ENCODE data around the gene ABAT. TPM values are rescaled to one million over a fixed set of nuclear protein-coding genes. Genes with fewer than 3 reads are reported as not detected.
"Not testable (repeated sequence)": the region's sequence is repeated elsewhere in the genome, so short reads cannot be mapped to it uniquely, and the experiment has no call there.

The ABAT gene
- total and polyA plus RNA-seq, 2 experiments from 2014 or later = 31.2 to 59.1 TPM

- Histone ChIP-seq H3K36me3 (replicated peaks; ENCODE audit: insufficient read depth, low read depth) (no peaks in the 10 kb centered on the region), H3K27me3 (no peaks in the 10 kb centered on the region), H3K4me3 (no peak overlapping the region), H3K9me3 (ENCODE audit: low read depth) (no peaks in the 10 kb centered on the region), H3K79me2 (peaks cover 5% of the 10 kb centered on the region), H3K4me1 (ENCODE audit: insufficient read depth) (peaks cover 5% of the 10 kb centered on the region), H3K4me2 (no peak overlapping the region), H4K20me1 (ENCODE audit: insufficient read depth, poor library complexity, severe bottlenecking) (no peaks in the 10 kb centered on the region), H3K27ac (no peak overlapping the region), H3K9me2 (replicated peaks; ENCODE audit: insufficient read depth) (no peaks in the 10 kb centered on the region), H2AFZ (no peak overlapping the region)
- DNase-seq (ENCODE audit: low spot score) = no peak
- TF ChIP-seq CTCF (IDR thresholded peaks at IDR 0.05; ENCODE audit: poor library complexity) (no peak), EZH2 (IDR thresholded peaks at IDR 0.05; ENCODE audit: borderline replicate concordance) (no peak), EZH2phosphoT487 (IDR thresholded peaks at IDR 0.05; ENCODE audit: low read depth, severe bottlenecking, unreplicated experiment) (no peak)
- 86% methylated on average over 12 of the region's 12 CpGs for WGBS (ENCODE audit: low lambda C conversion rate, missing lambda C conversion rate)
These were observed 22.5 kb downstream of the ABAT start for GRCh38 chr16:8696880-8697279.

DNA sequence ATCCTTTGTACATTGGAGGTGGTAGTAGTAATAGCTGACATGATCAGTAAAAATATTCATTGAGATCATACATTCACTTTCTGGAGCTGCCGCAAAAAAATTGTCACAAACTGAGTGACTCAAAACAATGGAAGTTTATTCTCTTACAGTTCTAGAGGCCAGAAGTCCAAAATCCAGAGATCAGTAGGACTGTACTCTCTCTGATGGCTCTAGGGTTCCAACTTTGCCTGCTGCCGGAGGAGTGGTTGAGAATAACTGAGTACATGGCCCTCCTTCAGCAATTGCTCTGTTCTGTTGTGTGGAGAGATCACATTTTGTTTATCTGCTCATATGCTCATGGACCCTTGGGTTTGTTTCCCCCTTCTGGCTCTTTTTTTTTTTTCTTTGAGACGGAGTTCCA lies 23.5 kb downstream of the ABAT start:
- no peak overlapping the region for H3K4me2 ChIP-seq
- WGBS (ENCODE audit: low lambda C conversion rate, missing lambda C conversion rate) = 30% methylated on average over 3 of the region's 3 CpGs

GRCh38 chr16:8703693-8704092 lies 29.3 kb downstream of the ABAT start:
- no peaks in the 10 kb centered on the region for H3K36me3 ChIP-seq (replicated peaks; ENCODE audit: insufficient read depth, low read depth)
- H3K9me3 ChIP-seq (ENCODE audit: low read depth) = no peaks in the 10 kb centered on the region
- no peaks in the 10 kb centered on the region for H3K4me1 ChIP-seq (ENCODE audit: insufficient read depth)
- H4K20me1 ChIP-seq (ENCODE audit: insufficient read depth, poor library complexity, severe bottlenecking) = no peaks in the 10 kb centered on the region
- H3K9me2 ChIP-seq (replicated peaks; ENCODE audit: insufficient read depth) = no peaks in the 10 kb centered on the region
- no peak for DNase-seq (ENCODE audit: low spot score)
- H2AFZ ChIP-seq = no peak overlapping the region
- 94% methylated on average over 2 of the region's 2 CpGs for WGBS (ENCODE audit: low lambda C conversion rate, missing lambda C conversion rate)
- TF ChIP-seq EZH2 (IDR thresholded peaks at IDR 0.05; ENCODE audit: borderline replicate concordance) (no peak), CTCF (IDR thresholded peaks at IDR 0.05; ENCODE audit: poor library complexity) (no peak), EZH2phosphoT487 (IDR thresholded peaks at IDR 0.05; ENCODE audit: low read depth, severe bottlenecking, unreplicated experiment) (no peak)
- no peak overlapping the region for H3K27ac ChIP-seq
- H3K4me3 ChIP-seq = no peak overlapping the region
- H3K4me2 ChIP-seq = no peak overlapping the region
- peaks cover 2% of the 10 kb centered on the region for H3K79me2 ChIP-seq
- no peaks in the 10 kb centered on the region for H3K27me3 ChIP-seq

More for the DNA sequence above, 23.5 kb downstream of the ABAT start:
- Histone ChIP-seq H3K4me1 (ENCODE audit: insufficient read depth) (no peaks in the 10 kb centered on the region), H3K79me2 (peaks cover 5% of the 10 kb centered on the region), H3K9me3 (ENCODE audit: low read depth) (no peaks in the 10 kb centered on the region), H3K27me3 (no peaks in the 10 kb centered on the region), H4K20me1 (ENCODE audit: insufficient read depth, poor library complexity, severe bottlenecking) (no peaks in the 10 kb centered on the region), H3K9me2 (replicated peaks; ENCODE audit: insufficient read depth) (no peaks in the 10 kb centered on the region), H3K36me3 (replicated peaks; ENCODE audit: insufficient read depth, low read depth) (no peaks in the 10 kb centered on the region), H2AFZ (no peak overlapping the region), H3K4me3 (no peak overlapping the region), H3K27ac (no peak overlapping the region)
- no peak for DNase-seq (ENCODE audit: low spot score)
- TF ChIP-seq EZH2phosphoT487 (IDR thresholded peaks at IDR 0.05; ENCODE audit: low read depth, severe bottlenecking, unreplicated experiment) = no peak
- no peak for TF ChIP-seq CTCF (IDR thresholded peaks at IDR 0.05; ENCODE audit: poor library complexity)
- TF ChIP-seq EZH2 (IDR thresholded peaks at IDR 0.05; ENCODE audit: borderline replicate concordance) = no peak

DNA sequence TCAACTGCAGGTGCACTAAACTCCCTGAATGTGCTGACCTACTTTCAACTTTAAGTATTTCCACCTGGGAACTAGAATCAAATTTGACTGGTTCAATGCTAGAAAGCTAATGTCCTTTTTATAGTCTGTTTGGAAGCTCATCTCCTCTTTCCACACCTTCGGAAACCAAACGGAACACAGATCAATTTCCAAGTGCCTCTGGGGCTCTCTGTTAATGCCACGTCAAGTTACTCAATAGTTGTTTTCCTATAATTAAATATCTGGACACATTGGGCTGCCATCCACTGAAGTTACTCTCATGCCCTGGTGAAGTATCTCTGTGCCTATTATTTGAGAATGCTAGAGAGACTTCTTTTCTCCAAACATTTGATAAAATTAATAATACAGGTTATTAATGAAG lies 29.7 kb downstream of the ABAT start:
- H3K79me2 ChIP-seq = no peaks in the 10 kb centered on the region
- no peaks in the 10 kb centered on the region for H3K27me3 ChIP-seq
- H3K4me1 ChIP-seq (ENCODE audit: insufficient read depth) = no peaks in the 10 kb centered on the region
- no peak for DNase-seq (ENCODE audit: low spot score)
- no peak overlapping the region for H3K4me3 ChIP-seq
- 84% methylated on average over 3 of the region's 3 CpGs for WGBS (ENCODE audit: low lambda C conversion rate, missing lambda C conversion rate)
- no peak for TF ChIP-seq EZH2phosphoT487 (IDR thresholded peaks at IDR 0.05; ENCODE audit: low read depth, severe bottlenecking, unreplicated experiment)
- no peak for TF ChIP-seq CTCF (IDR thresholded peaks at IDR 0.05; ENCODE audit: poor library complexity)
- no peak for TF ChIP-seq EZH2 (IDR thresholded peaks at IDR 0.05; ENCODE audit: borderline replicate concordance)
- H3K4me2 ChIP-seq = no peak overlapping the region
- H3K9me3 ChIP-seq (ENCODE audit: low read depth) = no peaks in the 10 kb centered on the region
- H4K20me1 ChIP-seq (ENCODE audit: insufficient read depth, poor library complexity, severe bottlenecking) = no peaks in the 10 kb centered on the region
- H3K9me2 ChIP-seq (replicated peaks; ENCODE audit: insufficient read depth) = no peaks in the 10 kb centered on the region
- H2AFZ ChIP-seq = no peak overlapping the region
- no peak overlapping the region for H3K27ac ChIP-seq
- H3K36me3 ChIP-seq (replicated peaks; ENCODE audit: insufficient read depth, low read depth) = no peaks in the 10 kb centered on the region

DNA sequence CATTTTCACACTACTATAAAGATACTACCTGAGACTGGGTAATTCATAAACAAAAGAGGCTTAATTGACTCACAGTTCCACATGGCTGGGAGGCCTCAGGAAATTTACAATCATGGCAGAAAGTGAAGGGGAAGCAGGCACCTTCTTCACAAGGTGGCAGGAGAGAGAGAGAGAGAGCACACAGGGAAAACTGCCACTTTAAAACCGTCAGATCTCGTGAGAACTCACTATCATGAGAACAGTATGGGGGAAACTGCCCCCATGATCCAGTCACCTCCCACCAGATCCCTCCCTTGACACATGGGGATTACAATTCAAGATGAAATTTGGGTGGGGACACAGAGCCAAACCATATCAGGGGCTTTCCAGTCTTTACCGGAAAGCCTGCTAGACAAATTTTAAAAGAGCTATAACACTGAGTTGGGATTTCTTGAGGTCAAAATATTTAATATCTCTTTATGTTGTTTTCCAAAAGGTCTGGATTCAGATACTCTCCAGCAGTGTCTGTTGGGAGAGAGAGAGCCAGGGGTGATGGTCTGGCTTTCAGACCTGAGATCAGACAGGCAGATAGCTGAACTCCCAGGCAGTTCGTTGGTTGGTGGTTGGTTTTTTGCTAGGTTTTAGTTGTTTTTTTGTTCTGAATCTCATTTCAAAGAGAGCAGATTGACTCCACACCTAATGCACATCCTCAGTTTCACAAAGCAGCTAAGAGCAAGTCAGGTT lies 30.8 kb downstream of the ABAT start:
- 60% methylated on average over 4 of the region's 4 CpGs for WGBS (ENCODE audit: low lambda C conversion rate, missing lambda C conversion rate)

More for the DNA sequence above, 30.8 kb downstream of the ABAT start:
- H3K4me1 ChIP-seq (ENCODE audit: insufficient read depth); H2AFZ ChIP-seq; H3K4me3 ChIP-seq; H3K27me3 ChIP-seq; H3K9me3 ChIP-seq (ENCODE audit: low read depth); H3K36me3 ChIP-seq (replicated peaks; ENCODE audit: insufficient read depth, low read depth); H3K79me2 ChIP-seq; H4K20me1 ChIP-seq (ENCODE audit: insufficient read depth, poor library complexity, severe bottlenecking); DNase-seq (ENCODE audit: low spot score); H3K4me2 ChIP-seq; H3K27ac ChIP-seq; H3K9me2 ChIP-seq (replicated peaks; ENCODE audit: insufficient read depth): not testable (repeated sequence)
